Testis (tissue), 2 donors: ENCODE results near the gene TTC39B.

Experiments
- CTCF ChIP-seq, 3 experiments: fragments of 450-650 bp in 2 of 3; fragments of 200-600 bp in 1 of 3; sonication (generic) in 1 of 3; IDR thresholded peaks; one replicate each; pipeline ENCODE4 v1.5.1; 2016 to 2019; ENCODE audit warnings: antibody characterized with exemption in 3 of 3, mild to moderate bottlenecking in 2 of 3, moderate library complexity in 1 of 3
- POLR2A ChIP-seq: fragments of 450-650 bp; IDR thresholded peaks from one replicate; pipeline ENCODE4 v1.6.1; 2017; ENCODE audit warnings: antibody characterized with exemption, mild to moderate bottlenecking, moderate library complexity

- no peak for TF ChIP-seq POLR2A
- TF ChIP-seq CTCF (IDR thresholded peaks at IDR 0.05): no peak
Observed at GRCh38 chr9:15311607-15312006, 4.6 kb upstream of the TTC39B start.
